K562 (cell line): ENCODE results near the gene STOX2. TPM values are rescaled to one million over a fixed set of nuclear protein-coding genes. Genes with fewer than 3 reads are reported as not detected.

Source experiments
- CBFB ChIP-seq: sonication (generic); formaldehyde crosslinking; IDR thresholded peaks from 2 replicates; pipeline ENCODE4 v1.4.0; 2020; ENCODE audit warnings: mild to moderate bottlenecking, missing genetic modification reagents
- GABPA ChIP-seq: fragments of 200-800 bp; sonication (Bioruptor generic); conservative IDR thresholded peaks from 2 replicates; pipeline ENCODE4 v1.6.1; 2016; ENCODE audit warnings: low read depth, missing genetic modification characterization, missing compliant biosample characterization
- HDGF ChIP-seq: fragments of 450-650 bp; IDR thresholded peaks from 2 replicates; pipeline ENCODE4 v1.6.1; 2016
- JUND ChIP-seq, 2 experiments: IDR thresholded peaks; 2 replicates in 1 of 2; 3 replicates in 1 of 2; pipeline ENCODE4 v1.6.1; 2011; ENCODE audit warnings: borderline replicate concordance in 2 of 2, low read depth in 2 of 2, low read length in 2 of 2, improper control_type of control experiment in 1 of 2, missing biosample characterization in 1 of 2, missing genetic modification characterization in 1 of 2, missing genetic modification reagents in 1 of 2
- KDM2B ChIP-seq: fragments of 250-450 bp; sonication (Bioruptor Pico); IDR thresholded peaks from 2 replicates; pipeline ENCODE4 v1.8.0; 2021; ENCODE audit warnings: mild to moderate bottlenecking, moderate library complexity
- MGA ChIP-seq: fragments of 450-650 bp; IDR thresholded peaks from 2 replicates; pipeline ENCODE4 v1.6.1; 2016; ENCODE audit warnings: mild to moderate bottlenecking, moderate library complexity
- RUNX1 ChIP-seq: sonication (generic); IDR thresholded peaks from 2 replicates; pipeline ENCODE4 v1.6.1; 2016; ENCODE audit warnings: antibody characterized with exemption, low read depth
- SAFB ChIP-seq: fragments of 200-400 bp; formaldehyde crosslinking; IDR thresholded peaks from 2 replicates; pipeline ENCODE4 v1.6.1; 2017; ENCODE audit warnings: low read depth, low read length, borderline replicate concordance
- SIN3B ChIP-seq: fragments of 450-650 bp; IDR thresholded peaks from 2 replicates; pipeline ENCODE4 v1.6.1; 2017; ENCODE audit warnings: low read depth, mild to moderate bottlenecking, moderate library complexity
- TARDBP ChIP-seq: fragments of 450-650 bp; IDR thresholded peaks from 2 replicates; pipeline ENCODE4 v1.6.1; 2016
- ZNF511 ChIP-seq: sonication (generic); formaldehyde crosslinking; IDR thresholded peaks from 2 replicates; pipeline ENCODE4 v1.8.0; 2022; ENCODE audit warnings: mild to moderate bottlenecking, missing genetic modification reagents
- polyA plus RNA-seq, 8 experiments: library from polyadenylated mRNA; depleted of rRNA in 4 of 8; stranded (reverse) in 5 of 8; unstranded in 3 of 8; fragments of >200 nt; fragmentation: Nextera tagmentation in 2 of 8; fragmentation: Illumina TruSeq in 1 of 8; extraction: Ambion mirVana in 2 of 8; extraction: Trizol in 1 of 8; gene quantifications; 2 replicates each; pipeline versions ENCODE4 v1.2.1 to v1.2.3, GENCODE V29; 2011 to 2014; ENCODE audit warnings: inconsistent platforms in 1 of 8, missing spikeins in 1 of 8
- total RNA-seq, 7 experiments: library from RNA; depleted of rRNA in 6 of 7; stranded (reverse); fragments of >200 nt in 6 of 7; fragmentation: Illumina TruSeq in 2 of 7; extraction: Trizol in 2 of 7; gene quantifications; 2 replicates each; pipeline versions ENCODE4 v1.2.1 to v1.2.3, GENCODE V29; 2011 to 2021; ENCODE audit warnings: low replicate concordance in 1 of 7

Gene STOX2
- total and polyA plus RNA-seq, 9 of the 15 experiments (the other 6 are each of a cell fraction or from before 2014, with no cell fraction given) = not detected

GRCh38 chr4:184041156-184041555 lies 136.0 kb downstream of the STOX2 start (continued):
- TF ChIP-seq MGA (no peak), CBFB (CRISPR knock-in tag) (no peak), ZNF511 (no peak), GABPA (tag) (no peak), RUNX1 (no peak), TARDBP (no peak), HDGF (no peak), SAFB (no peak), KDM2B (no peak), JUND (IDR thresholded peaks at IDR 0.05; ENCODE audit: borderline replicate concordance, low read depth, low read length) (no peak), JUND (tag; IDR thresholded peaks at IDR 0.05; ENCODE audit: borderline replicate concordance, low read depth, low read length) (no peak), SIN3B (no peak)
